Panc1 (cell line): ENCODE data around the gene COL28A1. TPM values are rescaled to one million over a fixed set of nuclear protein-coding genes. Genes with fewer than 3 reads are reported as not detected.

ENCODE experiments used
- ATAC-seq: fragments of 200-7000 bp; cut with Tn5 transposase; 2 replicates; pipeline ENCODE4 v1.9.1; 2020; ENCODE audit warnings: mild to moderate bottlenecking, moderate library complexity
- BruUV-seq: library from RNA; stranded (reverse); fragments of 400-500 nt; replicated peaks from 2 replicates; lab custom pipeline; 2021; lab: Mats Ljungman, UMichigan
- CTCF ChIA-PET: fragments of 300-600 bp; sonication (Branson Sonifier 250); formaldehyde crosslinking; loops from one replicate; lab custom pipeline; 2022; ENCODE audit warnings: antibody characterized with exemption; lab: Charles Lee
- POLR2A ChIA-PET: fragments of 300-600 bp; sonication (Branson Sonifier 250); formaldehyde crosslinking; loops from one replicate; lab custom pipeline; 2022; ENCODE audit warnings: antibody characterized with exemption; lab: Charles Lee
- DNase-seq: peaks from one replicate; pipeline ENCODE4 v3.0.0-alpha.2; 2010; ENCODE audit warnings: low read depth, low spot score
- H3K27ac ChIP-seq: 2 replicates; pipeline ENCODE4 v1.5.1; 2011; ENCODE audit warnings: mild to moderate bottlenecking, low read length, inconsistent platforms
- H3K27me3 ChIP-seq: fragments of 200-500 bp; sonication (Bioruptor generic); 2 replicates; pipeline ENCODE4 v1.6.0; 2014; ENCODE audit warnings: low read length, inconsistent platforms; ENCODE audit not compliant: control insufficient read depth, insufficient read depth
- H3K36me3 ChIP-seq: fragments of 200-500 bp; sonication (Bioruptor generic); 2 replicates; pipeline ENCODE4 v1.5.1; 2014; ENCODE audit warnings: inconsistent platforms, mild to moderate bottlenecking, low read length, moderate library complexity; ENCODE audit not compliant: control insufficient read depth, insufficient read depth
- H3K4me1 ChIP-seq: 2 replicates; pipeline ENCODE4 v1.5.1; 2011; ENCODE audit warnings: inconsistent platforms, mild to moderate bottlenecking, low read length, moderate library complexity; ENCODE audit not compliant: control insufficient read depth, insufficient read depth
- H3K4me3 ChIP-seq, 2 experiments: 2 replicates each; pipeline ENCODE4 v1.5.1; 2011 to 2012; ENCODE audit warnings: low read depth in 2 of 2, low read length in 2 of 2, mild to moderate bottlenecking in 2 of 2, inconsistent platforms in 1 of 2, moderate library complexity in 1 of 2
- H3K9me3 ChIP-seq: fragments of 200-500 bp; sonication (Bioruptor generic); 2 replicates; pipeline ENCODE4 v1.5.1; 2014; ENCODE audit warnings: low read depth, mild to moderate bottlenecking, inconsistent platforms, low read length, moderate library complexity; ENCODE audit not compliant: control insufficient read depth, insufficient read depth
- POLR2AphosphoS5 ChIP-seq: IDR thresholded peaks from 2 replicates; pipeline ENCODE4 v1.6.1; 2012; ENCODE audit warnings: mild to moderate bottlenecking, low read depth, low read length, moderate library complexity
- SIN3A ChIP-seq: IDR thresholded peaks from 2 replicates; pipeline ENCODE4 v1.6.1; 2012; ENCODE audit warnings: low read depth, mild to moderate bottlenecking, low read length, moderate library complexity, borderline replicate concordance; ENCODE audit not compliant: insufficient read depth
- TCF7L2 ChIP-seq: IDR thresholded peaks from 2 replicates; pipeline ENCODE4 v1.6.1; 2011; ENCODE audit warnings: mild to moderate bottlenecking, low read depth, low read length, inconsistent platforms
- in situ Hi-C: cut with HindIII; loops from 2 replicates; pipeline ENCODE4 v1.10.0; 2016; ENCODE audit warnings: low sequenced_read_pairs, low pct_unique_long_range_greater_than_20kb
- intact Hi-C: fragments of 100-400 bp; cut with micrococcal nuclease; formaldehyde crosslinking; loops from one replicate; pipeline ENCODE4 v1.10.0; 2022; ENCODE audit not compliant: unreplicated experiment
- total RNA-seq: library from RNA; stranded (reverse); gene quantifications from one replicate; pipeline ENCODE4 v1.2.1, GENCODE V29; 2021; ENCODE audit not compliant: unreplicated experiment
- TF ChIP-seq, protein P1 (sequence below), 2 experiments: IDR thresholded peaks; 2 replicates each; pipeline ENCODE4 v1.6.1; 2011 to 2012; ENCODE audit warnings: low read depth in 2 of 2, control low read depth in 1 of 2, low read length in 1 of 2, mild to moderate bottlenecking in 1 of 2, moderate library complexity in 1 of 2; ENCODE audit not compliant: insufficient read depth in 1 of 2
- TF ChIP-seq, protein P2 (sequence below): fragments of 450-650 bp; IDR thresholded peaks from 2 replicates; pipeline ENCODE4 v1.5.1; 2017; ENCODE audit warnings: mild to moderate bottlenecking

COL28A1 gene
- total RNA-seq, 1 experiment from 2014 or later: not detected

DNA sequence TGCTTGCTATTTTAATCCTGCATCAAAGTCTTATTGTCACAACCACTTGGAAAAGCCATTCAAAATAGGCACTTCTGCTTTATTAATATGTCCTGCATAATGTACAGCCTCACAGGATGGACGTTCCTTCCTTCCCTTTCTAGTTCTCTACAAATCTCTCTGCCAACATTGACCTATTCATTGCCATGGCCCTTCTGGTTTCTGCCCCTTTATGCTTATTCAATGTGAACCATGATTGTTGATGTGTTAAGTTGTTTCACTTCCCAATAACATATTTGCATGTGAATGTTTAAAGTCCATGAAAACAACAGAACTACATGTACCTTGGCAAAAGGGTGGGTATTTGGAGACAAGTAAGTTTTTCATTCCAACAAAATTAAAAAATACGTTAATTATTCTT, 45.7 kb downstream of the COL28A1 start:
- H3K36me3 ChIP-seq: no peaks in the 10 kb centered on the region
- CTCF ChIA-PET: no interaction called here
- no peak for DNase-seq
- no peak for TF ChIP-seq POLR2AphosphoS5
- no peak for TF ChIP-seq TCF7L2
- TF ChIP-seq, protein P1, sequence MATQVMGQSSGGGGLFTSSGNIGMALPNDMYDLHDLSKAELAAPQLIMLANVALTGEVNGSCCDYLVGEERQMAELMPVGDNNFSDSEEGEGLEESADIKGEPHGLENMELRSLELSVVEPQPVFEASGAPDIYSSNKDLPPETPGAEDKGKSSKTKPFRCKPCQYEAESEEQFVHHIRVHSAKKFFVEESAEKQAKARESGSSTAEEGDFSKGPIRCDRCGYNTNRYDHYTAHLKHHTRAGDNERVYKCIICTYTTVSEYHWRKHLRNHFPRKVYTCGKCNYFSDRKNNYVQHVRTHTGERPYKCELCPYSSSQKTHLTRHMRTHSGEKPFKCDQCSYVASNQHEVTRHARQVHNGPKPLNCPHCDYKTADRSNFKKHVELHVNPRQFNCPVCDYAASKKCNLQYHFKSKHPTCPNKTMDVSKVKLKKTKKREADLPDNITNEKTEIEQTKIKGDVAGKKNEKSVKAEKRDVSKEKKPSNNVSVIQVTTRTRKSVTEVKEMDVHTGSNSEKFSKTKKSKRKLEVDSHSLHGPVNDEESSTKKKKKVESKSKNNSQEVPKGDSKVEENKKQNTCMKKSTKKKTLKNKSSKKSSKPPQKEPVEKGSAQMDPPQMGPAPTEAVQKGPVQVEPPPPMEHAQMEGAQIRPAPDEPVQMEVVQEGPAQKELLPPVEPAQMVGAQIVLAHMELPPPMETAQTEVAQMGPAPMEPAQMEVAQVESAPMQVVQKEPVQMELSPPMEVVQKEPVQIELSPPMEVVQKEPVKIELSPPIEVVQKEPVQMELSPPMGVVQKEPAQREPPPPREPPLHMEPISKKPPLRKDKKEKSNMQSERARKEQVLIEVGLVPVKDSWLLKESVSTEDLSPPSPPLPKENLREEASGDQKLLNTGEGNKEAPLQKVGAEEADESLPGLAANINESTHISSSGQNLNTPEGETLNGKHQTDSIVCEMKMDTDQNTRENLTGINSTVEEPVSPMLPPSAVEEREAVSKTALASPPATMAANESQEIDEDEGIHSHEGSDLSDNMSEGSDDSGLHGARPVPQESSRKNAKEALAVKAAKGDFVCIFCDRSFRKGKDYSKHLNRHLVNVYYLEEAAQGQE (IDR thresholded peaks at IDR 0.05; ENCODE audit: insufficient read depth in 1 of 2, low read depth in 2 of 2, low read length in 1 of 2): no peak
- TF ChIP-seq SIN3A: no peak
- TF ChIP-seq, protein P2, sequence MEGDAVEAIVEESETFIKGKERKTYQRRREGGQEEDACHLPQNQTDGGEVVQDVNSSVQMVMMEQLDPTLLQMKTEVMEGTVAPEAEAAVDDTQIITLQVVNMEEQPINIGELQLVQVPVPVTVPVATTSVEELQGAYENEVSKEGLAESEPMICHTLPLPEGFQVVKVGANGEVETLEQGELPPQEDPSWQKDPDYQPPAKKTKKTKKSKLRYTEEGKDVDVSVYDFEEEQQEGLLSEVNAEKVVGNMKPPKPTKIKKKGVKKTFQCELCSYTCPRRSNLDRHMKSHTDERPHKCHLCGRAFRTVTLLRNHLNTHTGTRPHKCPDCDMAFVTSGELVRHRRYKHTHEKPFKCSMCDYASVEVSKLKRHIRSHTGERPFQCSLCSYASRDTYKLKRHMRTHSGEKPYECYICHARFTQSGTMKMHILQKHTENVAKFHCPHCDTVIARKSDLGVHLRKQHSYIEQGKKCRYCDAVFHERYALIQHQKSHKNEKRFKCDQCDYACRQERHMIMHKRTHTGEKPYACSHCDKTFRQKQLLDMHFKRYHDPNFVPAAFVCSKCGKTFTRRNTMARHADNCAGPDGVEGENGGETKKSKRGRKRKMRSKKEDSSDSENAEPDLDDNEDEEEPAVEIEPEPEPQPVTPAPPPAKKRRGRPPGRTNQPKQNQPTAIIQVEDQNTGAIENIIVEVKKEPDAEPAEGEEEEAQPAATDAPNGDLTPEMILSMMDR: no peak
- no peaks in the 10 kb centered on the region for H3K4me1 ChIP-seq
- no peak overlapping the region for H3K4me3 ChIP-seq
- H3K9me3 ChIP-seq: no peaks in the 10 kb centered on the region; the same call in 1 of the 2 replicates
- no peaks in the 10 kb centered on the region for H3K27me3 ChIP-seq
- in situ Hi-C loops: no loop called here
- no TSS peak for BruUV-seq
- intact Hi-C loops: no loop called here
- POLR2A ChIA-PET: no interaction called here
- no peak overlapping the region for H3K27ac ChIP-seq
- no peak for ATAC-seq

- DNase-seq (no peak), ATAC-seq (no peak)
- Histone ChIP-seq H3K9me3 (no peaks in the 10 kb centered on the region; the same call in 1 of the 2 replicates), H3K27ac (no peak overlapping the region), H3K4me1 (no peaks in the 10 kb centered on the region), H3K4me3 (no peak overlapping the region), H3K36me3 (no peaks in the 10 kb centered on the region), H3K27me3 (no peaks in the 10 kb centered on the region)
- ChIA-PET CTCF (no interaction called here), POLR2A (interaction anchor here (0.5 to 0.6 kb wide), 2 partner anchors 479 to 589 kb away, joined by 4 to 6 read pairs; partner anchors contain the start of gene GLCCI1)
- BruUV-seq: no TSS peak
- intact Hi-C loops: no loop called here
- in situ Hi-C loops: no loop called here
- TF ChIP-seq SIN3A: no peak
- TF ChIP-seq, protein P1 (IDR thresholded peaks at IDR 0.05; ENCODE audit: insufficient read depth in 1 of 2, low read depth in 2 of 2, low read length in 1 of 2): no peak
- TF ChIP-seq, protein P2: no peak
Observed at GRCh38 chr7:7489546-7489945, 46.1 kb downstream of the COL28A1 start.
